HG02840 (cell line): ENCODE results near the gene YTHDC1.

Source experiments
- ATAC-seq: cut with Tn5 transposase; IDR thresholded peaks from one replicate; pipeline ENCODE4 v1.9.1; 2021; ENCODE audit warnings: mild to moderate bottlenecking, moderate library complexity, moderate number of reproducible peaks; ENCODE audit not compliant: unreplicated experiment, low FRiP score

YTHDC1 gene

DNA sequence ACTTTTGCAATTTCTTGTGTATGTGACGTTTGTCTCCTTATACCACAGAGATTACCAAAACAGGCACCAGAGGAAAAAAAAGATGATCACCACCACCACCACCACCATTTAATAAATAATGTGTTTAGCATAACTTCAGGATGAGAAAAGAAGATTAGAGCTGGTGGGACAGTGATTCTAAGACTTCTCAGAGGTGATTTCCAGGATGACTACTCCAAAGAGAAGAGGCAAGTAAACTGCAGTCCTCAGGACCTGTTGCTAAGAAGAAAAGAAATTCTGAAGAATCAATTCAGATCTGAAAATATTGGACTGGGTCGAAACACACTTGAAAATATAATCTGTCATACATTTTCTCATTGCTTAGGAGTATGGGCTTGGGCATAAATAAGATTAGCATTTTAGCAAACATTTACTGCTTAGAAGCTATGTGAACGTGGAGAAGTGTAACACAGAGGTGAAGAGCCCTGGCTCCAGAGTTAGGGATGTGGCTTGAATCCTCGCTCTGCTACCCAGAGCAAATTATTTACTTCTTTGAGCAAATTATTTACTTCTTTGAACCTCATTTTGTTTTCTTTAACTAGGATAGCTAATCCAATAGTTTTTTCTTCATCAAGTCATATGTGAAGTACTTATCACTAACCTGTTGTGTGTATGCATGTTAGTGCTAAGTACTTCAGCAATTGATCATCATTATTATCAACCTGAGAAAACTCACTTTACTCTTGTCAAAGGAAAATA is 10.5 kb upstream of the YTHDC1 start:
- no peak for ATAC-seq

DNA sequence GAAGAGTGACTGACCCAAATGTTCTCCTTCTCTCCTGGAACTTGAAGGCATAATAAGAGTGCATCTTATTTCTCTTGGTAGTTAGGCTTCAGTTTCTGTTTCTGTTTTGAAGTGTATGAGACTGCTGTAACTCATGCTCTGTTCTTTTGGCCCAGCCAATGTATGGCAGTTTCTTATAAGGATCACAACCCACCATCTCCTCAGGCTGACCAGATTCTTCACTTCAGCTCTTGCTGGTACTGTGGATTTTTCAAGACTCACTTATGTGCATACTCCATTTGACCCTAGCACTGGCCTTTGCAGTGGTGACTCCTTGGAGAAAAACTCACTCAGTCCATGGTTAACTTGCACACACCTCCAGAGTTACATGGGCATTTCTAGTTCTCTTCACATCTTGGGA is 9.6 kb upstream of the YTHDC1 start:
- peak; percentile 73 for ATAC-seq

DNA sequence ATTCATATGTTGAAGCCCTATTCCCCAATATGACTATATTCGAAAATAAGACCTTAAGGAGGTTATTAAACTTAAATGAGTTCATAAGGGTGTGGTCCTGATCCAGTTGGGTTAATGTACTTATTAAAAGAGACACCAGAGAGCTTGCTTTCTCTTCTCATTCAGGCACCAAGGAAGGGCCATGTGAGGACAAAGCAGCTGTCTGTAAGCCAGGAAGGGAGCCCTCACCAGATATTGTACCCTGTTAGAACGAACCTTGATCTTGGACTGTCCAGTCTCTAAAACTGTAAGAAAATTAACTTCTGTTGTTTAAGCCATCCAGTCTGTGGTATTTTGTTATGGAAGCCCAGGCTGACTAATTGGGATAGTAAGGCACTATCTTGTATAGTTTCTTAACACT is 9.1 kb upstream of the YTHDC1 start:
- ATAC-seq = no peak

DNA sequence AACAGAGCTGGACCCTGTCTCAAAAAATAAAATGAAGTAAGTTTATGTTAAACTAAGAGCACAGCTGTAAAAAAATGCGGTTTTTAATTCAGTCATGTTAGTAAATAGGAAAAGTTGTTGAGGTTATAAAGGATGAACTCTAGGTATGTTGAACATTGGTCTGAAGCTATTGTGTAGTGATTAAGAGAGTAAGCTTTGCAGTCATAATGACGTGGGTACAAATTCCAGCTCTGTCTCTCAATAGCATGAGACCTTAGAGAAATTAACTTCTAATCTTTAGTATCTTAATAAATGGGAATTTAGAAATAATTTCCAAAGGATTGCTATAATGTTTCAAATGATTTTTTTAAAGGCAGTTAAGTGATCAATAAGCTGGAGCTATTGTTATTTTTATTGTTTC is 2.9 kb upstream of the YTHDC1 start:
- no peak for ATAC-seq

DNA sequence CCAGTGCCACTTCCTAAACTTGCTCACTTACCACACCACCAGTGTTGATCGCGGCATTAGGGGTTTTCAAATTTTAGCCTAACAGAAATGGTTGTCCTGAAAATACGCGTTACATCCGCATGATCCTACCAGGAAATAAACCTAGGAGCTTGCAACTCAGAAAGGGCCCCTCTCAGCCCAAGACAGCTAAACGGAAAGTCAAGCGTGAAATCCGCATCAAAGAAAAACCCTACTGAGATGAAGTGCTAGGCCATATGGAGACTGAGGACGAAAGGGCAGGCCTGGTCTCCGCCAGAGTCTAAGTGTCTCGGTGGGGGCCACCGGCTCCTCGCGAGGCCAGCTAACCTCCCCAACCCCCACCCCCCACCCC is 626 bp downstream of the YTHDC1 start:
- ATAC-seq = no peak

DNA sequence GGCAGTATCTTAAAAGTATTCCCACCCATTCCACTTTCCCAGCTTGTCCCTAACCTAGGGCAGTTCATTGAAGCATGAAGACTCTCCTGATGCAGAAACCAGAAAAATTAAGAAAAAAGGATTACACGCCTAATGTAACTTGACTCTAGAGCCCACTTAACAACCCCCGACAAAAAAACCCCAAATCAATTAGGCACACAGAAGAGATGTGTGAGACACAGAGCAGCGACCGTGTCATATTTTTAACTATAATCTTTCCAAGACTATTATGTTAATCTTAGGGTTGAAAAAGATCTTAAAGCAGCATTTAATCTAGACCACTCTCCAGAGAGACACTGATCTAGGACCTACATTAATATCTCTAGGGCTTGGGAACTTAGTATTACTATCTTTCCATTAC is 1.3 kb downstream of the YTHDC1 start:
- ATAC-seq = no peak

DNA sequence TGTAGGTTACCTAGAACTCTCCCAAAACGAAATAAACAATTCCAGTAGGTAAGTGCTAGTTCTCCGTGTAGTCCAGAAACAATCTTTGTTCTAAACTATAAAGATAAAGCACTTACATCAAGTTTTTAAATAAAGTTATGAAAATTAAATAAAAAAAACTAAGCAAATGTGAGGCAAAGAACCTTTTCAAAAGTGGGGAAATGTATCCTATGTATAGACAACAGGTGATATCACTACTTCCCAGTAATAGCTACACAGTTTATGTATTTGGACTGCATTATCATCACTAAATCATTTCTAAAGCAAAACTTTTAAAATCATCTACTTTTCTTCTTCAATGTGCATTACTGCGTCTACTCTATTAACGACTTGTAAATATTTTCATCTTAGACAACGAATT is 2.0 kb downstream of the YTHDC1 start:
- ATAC-seq = no peak

DNA sequence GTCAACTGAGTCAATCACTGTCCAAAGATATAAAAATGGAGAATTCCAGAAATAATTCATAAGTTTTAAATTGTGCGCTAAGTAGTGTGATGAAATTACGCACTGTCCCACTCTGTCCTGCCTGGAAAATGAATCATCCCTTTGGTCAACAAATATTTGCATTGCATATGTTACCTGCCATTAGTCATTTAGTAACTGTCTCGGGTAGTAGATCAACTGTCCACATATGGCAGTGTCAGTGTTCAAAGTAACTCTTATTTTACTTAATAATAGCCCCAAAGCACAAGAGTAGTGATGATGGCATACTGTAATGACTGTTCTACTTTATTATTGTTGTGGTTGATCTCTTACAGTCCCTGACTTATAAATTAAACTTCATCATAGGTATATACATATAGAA is 3.4 kb downstream of the YTHDC1 start:
- no peak for ATAC-seq

DNA sequence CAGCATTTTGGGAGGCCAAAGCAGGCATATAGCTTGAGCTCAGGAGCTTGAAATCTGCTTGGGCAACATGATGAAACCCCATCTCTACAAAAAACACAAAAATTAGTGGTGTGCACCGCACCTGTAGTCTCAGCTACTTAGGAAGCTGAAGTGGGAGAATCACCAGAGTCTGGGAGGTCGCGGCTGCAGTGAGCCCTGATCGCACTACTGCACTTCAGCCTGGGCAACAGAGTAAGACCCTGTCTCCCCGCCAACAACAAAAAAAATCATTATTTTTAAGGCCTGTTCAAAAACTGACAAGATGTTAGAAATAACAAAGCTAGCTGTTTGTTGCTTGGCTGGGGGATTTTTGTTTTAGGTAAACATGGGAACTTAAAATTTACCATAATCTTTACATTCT is 5.1 kb downstream of the YTHDC1 start:
- ATAC-seq = no peak

DNA sequence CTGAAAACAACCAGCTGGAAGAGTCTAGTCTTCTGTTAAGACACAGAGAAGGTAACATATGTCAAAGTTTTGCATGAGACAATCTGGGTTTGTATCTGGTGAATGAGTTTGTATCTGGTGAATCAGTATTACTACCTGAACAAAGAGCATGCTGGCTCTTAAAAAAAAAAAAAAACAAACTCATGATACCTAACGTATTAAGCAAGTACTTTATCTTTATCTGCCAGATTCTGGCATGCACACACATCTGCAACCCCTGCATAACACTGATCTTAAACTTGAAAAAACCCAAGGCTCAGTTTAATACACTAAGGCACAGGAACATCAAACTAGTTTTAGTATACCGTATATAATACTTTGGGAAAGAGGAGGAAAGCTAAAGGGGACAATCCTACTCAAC is 5.8 kb downstream of the YTHDC1 start:
- ATAC-seq = no peak

DNA sequence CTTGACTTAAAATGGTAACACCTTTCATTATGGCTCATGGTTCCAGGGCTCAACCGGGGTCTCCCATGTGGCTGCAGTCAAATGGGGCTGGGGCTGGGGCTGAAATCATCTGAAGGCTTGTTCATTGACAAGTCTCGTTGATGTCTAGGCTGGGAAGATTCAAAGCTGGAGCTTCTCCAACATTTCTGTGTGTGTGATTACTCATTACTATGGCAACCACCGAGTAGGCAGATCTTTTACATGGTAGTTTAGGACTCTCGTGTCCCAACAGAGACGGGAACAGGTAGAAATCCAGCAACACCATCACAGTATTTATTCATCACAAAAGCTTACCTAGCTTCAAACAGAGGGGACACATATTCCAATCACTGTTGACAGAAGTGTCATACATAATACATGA is 7.8 kb downstream of the YTHDC1 start:
- no peak for ATAC-seq

DNA sequence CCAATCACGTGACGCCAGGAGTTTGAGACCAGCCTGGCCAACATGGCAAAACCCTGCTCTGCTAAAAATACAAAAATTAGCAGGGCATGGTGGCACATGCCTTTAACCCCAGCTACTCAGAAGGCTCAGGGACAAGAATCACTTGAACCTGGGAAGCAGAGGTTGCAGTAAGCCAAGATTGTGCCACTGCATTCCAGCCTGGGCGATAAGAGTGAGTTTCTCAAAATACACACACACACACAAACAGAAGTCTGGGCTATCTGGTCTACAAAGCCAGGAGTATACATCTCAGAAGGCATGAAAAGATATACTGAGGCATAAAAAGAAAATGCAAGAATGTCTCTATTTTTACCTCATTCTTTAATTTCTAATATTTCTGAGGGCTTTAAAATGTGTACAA is 11.3 kb downstream of the YTHDC1 start:
- no peak for ATAC-seq

DNA sequence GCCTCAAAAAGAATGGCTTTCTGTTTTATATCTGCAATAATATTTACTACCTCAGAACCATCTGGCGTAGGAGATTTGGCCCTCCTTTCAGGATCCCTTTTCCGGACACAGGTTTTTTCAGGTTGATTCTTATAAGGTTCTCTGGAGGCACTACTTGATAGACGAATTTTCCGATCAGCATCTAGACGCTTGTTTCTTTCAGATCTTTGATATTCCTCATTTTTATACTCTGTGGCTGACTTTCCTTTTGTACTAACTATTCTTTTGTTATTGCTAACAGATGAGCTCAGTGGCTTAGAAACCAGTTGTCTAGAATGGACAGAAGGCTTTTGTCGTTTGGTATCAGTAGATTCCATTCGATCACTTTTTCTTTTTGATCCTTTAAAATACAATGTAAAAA is 12.4 kb downstream of the YTHDC1 start:
- no peak for ATAC-seq

DNA sequence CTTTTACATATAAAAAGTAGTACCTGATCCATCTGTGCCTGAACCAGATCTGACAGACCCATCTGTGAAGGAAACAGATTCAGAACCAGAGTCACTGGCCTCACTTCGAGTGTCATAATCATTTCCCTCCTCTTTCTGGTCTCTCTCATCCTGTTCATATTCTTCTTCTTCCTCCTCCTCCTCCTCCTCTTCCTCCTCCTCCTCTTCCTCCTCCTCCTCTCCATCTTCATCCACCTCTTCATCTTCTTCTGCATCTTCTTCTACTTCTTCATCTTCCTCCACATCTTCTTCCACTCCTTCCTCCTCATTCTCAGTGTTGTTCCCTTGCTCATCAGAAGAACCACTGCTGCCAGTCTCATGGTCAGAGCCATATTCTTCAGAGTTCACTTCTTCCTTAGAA is 12.9 kb downstream of the YTHDC1 start:
- ATAC-seq = no peak

DNA sequence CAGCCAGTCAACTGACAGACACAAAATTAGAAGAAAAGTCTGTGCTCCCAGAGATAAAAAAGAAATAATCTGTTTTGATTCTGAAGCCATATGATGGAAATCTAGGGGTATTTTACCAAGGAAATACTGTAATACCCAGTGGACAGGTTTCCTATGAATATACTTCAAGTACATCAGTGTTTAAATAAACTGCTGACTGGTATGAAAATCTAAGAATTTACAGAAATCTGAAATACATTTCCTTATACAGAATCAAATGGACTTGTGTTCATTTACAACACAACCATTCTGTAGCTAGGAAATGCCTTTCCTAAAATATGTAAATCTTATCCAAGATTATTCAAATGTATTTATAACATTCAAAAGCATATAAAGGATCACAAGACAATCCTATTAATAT is 13.4 kb downstream of the YTHDC1 start:
- ATAC-seq = no peak

DNA sequence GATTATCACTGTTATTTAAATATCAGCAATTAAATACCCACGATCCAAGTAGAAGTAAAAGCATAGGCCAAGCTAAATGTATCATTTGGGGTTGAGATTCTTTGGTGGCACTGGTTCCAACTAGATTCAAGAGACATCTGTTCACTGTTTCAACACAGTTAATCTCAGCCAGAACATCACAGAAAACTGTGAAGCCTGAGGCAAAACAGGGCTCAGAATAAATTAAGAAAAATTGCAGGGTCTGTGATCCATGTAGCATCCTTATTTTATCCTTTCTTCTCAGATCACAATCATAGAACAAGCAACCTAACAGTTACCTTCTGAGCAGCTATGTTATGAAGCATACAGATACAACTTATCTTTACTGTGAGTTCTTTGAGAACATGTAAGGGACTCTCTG is 23.7 kb downstream of the YTHDC1 start:
- no peak for ATAC-seq

DNA sequence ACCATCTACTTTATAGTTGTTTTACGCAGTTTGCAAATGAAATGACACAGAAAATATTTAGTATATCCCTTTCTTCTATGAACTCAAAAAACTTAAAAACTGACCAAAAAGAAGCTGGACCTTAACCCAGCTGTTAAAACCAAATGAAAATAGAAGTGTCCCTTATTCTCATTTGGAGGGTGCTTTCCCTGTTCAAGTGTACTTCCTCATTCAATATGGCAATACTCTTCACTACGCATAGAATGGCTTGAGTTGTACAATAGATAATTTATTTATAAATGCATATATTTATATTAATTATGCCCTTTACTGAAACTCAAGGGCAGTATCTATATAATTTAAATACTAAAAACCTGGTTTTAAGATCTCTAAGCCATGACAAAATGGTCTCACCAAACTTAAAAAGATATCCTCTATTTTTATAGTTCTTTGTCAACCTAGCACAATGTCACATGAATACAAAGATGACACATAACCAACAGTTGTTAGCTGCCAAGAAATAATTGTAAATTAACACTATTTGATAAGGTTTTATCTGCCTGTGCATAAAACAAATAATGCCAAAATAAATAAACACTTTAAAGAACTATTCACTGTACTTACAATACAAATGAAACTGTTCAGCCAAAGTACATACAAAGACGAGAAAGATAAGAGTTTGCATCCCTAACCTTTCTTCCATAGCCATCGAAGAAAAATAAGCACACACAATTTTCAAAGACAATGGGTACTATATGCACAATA is 25.2 kb downstream of the YTHDC1 start:
- no peak for ATAC-seq

DNA sequence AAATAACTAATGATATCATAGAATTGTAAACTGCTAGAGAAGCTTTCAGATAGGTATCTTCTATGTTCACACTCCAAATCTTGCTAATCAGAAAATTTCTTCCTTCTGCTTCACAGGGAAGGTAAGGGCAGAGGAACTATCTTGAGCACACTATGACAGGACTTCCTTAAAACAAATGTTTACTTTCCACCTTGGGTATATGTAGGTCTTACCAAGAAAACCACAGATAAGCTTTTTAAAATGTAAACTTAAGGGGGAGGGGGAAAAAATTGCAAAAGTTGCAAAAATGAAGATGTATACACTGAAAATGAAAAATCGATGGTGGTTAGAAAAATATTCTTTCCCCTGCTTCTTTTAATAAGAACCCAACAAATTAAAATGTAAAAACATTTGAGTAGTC is 30.9 kb downstream of the YTHDC1 start:
- ATAC-seq = no peak

DNA sequence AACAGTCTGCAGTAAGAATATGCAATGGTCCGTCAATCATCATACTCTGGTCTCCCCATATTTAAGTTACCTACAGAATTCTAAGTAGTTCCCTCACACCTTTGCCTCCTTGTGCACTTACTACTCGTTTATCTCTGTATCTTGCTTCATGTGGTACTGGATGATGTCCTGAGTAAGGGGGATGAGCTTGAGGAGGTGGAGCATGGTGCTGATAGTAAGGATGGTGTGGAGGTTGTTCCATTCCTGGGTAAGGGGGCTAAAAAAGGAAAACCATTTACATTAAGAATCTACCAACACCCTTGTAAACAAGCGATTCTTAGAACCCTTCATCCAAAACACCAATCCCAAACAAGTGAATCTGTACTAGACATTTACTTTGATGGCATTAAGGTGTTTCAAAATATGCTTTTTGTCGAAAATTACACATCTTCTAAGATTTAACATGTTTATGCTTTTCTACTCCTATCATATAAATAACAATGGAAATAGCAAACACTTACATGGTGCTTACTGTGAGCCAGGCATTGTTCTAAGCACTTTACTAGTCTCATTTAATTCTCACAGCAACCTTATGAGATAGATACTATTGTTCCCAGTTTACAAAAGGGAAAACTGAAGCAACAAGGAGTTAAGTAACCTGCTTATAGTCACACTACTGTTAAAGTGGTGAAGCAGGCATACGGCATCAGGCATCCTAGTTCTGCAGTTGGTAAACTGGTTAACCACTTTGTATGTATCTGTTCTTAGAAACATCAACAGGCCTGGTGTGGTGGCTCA is 33.5 kb downstream of the YTHDC1 start:
- ATAC-seq = no peak

DNA sequence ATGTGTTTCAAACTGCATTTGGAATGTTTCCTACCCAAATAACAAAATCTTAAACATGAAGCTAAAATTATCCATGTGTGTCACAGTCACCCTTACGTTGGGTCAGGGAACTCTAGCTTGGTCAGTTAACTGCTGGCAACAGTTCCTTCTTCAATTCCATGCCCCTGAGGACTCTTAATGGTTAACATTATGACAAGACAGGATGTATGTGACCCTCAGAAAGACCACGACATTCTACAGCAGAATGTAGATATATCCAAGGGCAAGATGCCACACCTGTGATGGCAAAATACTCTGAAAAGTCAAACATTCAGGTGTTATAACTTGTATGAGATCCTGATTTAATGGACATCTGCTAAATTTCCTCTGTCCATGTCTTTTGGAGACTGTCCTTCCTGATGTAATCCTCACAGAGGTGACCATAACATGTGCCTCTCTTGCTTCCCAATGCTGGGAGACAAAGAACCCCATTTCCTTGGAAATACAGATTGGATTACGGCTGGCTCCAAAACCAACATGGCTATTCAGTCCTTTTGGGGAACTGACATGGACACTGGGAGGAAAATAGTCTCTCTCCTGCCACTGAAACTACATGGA is 39.1 kb downstream of the YTHDC1 start:
- ATAC-seq = no peak

DNA sequence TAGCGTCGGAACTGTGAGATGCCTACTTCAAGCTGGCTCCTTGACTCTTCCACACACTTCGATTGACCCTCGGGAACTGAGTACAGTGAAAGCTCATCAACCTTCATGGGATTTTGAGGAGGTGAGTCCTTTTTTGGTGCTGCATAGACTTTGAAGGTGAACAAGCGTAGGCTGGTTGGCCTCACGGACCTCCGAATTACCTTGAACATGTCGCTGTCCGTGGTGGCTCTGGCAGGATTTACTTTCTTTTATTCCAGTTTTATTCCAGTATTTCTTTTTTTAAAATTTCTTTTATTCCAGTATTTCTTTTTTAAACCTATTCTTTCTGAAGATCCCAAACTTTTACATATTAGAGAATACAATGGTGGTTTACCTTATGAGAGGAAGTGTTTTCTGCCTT is 45.2 kb downstream of the YTHDC1 start:
- ATAC-seq = no peak
